ENCODE data around the gene ATG5.

DNA sequence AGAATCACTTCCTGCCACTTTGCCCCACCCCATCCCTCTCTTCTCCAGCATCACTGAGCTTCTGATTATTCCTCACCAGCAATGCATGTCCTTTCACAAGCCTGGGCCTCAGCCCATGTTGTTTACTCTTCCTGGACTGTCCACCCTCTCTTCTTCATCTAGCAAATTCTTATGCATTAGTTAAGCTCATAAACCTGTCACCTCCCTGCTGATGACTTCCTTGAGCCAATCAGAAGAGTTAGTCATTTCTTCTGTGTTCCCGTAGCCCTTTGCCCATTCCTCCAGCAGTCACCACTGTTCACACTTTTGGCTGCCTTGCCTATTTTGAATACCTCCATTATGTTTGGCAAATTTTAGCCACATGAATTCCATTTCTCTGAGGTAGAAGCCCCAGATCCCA, 30.8 kb upstream of the ATG5 start:
- TF ChIP-seq, protein P1, sequence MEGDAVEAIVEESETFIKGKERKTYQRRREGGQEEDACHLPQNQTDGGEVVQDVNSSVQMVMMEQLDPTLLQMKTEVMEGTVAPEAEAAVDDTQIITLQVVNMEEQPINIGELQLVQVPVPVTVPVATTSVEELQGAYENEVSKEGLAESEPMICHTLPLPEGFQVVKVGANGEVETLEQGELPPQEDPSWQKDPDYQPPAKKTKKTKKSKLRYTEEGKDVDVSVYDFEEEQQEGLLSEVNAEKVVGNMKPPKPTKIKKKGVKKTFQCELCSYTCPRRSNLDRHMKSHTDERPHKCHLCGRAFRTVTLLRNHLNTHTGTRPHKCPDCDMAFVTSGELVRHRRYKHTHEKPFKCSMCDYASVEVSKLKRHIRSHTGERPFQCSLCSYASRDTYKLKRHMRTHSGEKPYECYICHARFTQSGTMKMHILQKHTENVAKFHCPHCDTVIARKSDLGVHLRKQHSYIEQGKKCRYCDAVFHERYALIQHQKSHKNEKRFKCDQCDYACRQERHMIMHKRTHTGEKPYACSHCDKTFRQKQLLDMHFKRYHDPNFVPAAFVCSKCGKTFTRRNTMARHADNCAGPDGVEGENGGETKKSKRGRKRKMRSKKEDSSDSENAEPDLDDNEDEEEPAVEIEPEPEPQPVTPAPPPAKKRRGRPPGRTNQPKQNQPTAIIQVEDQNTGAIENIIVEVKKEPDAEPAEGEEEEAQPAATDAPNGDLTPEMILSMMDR (optimal IDR thresholded peaks at IDR 0.05 in 1 of 3, IDR thresholded peaks at IDR 0.05 in 1 of 3, conservative IDR thresholded peaks at IDR 0.05 in 1 of 3; ENCODE audit: extremely low read depth in 1 of 3, insufficient read depth in 2 of 3, low read length in 3 of 3): no peak
- TF ChIP-seq EZH2 (IDR thresholded peaks at IDR 0.05; ENCODE audit: low read length): no peak

All from keratinocyte (primary cell).